ENCODE data around the gene SPRR5.

- TF ChIP-seq CTCF (IDR thresholded peaks at IDR 0.05; ENCODE audit: control extremely low read depth in 1 of 3, insufficient read depth in 1 of 3, low read depth in 1 of 3, low read length in 3 of 3) (no peak), ZNF274 (IDR thresholded peaks at IDR 0.05; ENCODE audit: borderline replicate concordance, extremely low read depth, low read length) (no peak), RAD21 (IDR thresholded peaks at IDR 0.05 in 1 of 2, conservative IDR thresholded peaks at IDR 0.05 in 1 of 2; ENCODE audit: low read depth in 2 of 2, low read length in 2 of 2) (no peak), HDAC2 (IDR thresholded peaks at IDR 0.05; ENCODE audit: borderline replicate concordance in 1 of 2, low read depth in 2 of 2, low read length in 2 of 2) (no peak), JUND (IDR thresholded peaks at IDR 0.05; ENCODE audit: low read length) (no peak), POLR2A (IDR thresholded peaks at IDR 0.05; ENCODE audit: control extremely low read depth in 1 of 2, low read depth in 2 of 2, low read length in 2 of 2) (no peak), RFX5 (IDR thresholded peaks at IDR 0.05; ENCODE audit: borderline replicate concordance, low read depth, low read length) (no peak), TBP (IDR thresholded peaks at IDR 0.05; ENCODE audit: low read depth, low read length) (no peak), FOSL1 (IDR thresholded peaks at IDR 0.05; ENCODE audit: insufficient read depth, low read depth, low read length) (no peak), GABPA (IDR thresholded peaks at IDR 0.05; ENCODE audit: borderline replicate concordance, insufficient read depth, low read length) (no peak), MAX (IDR thresholded peaks at IDR 0.05) (no peak), NANOG (IDR thresholded peaks at IDR 0.05; ENCODE audit: insufficient read depth, low read depth, low read length, poor library complexity, severe bottlenecking) (no peak), POLR2AphosphoS5 (IDR thresholded peaks at IDR 0.05; ENCODE audit: low read depth, low read length) (no peak), EP300 (IDR thresholded peaks at IDR 0.05; ENCODE audit: borderline replicate concordance in 1 of 2, low read depth in 2 of 2, low read length in 2 of 2) (no peak)
Measured at GRCh38 chr1:152982076-152982475, 35.1 kb downstream of the SPRR5 start.

All from H1 (cell line).